ENCODE data around the gene FAM107B.
"Not testable (repeated sequence)": the region's sequence is repeated elsewhere in the genome, so short reads cannot be mapped to it uniquely, and the experiment has no call there.

Gene FAM107B

DNA sequence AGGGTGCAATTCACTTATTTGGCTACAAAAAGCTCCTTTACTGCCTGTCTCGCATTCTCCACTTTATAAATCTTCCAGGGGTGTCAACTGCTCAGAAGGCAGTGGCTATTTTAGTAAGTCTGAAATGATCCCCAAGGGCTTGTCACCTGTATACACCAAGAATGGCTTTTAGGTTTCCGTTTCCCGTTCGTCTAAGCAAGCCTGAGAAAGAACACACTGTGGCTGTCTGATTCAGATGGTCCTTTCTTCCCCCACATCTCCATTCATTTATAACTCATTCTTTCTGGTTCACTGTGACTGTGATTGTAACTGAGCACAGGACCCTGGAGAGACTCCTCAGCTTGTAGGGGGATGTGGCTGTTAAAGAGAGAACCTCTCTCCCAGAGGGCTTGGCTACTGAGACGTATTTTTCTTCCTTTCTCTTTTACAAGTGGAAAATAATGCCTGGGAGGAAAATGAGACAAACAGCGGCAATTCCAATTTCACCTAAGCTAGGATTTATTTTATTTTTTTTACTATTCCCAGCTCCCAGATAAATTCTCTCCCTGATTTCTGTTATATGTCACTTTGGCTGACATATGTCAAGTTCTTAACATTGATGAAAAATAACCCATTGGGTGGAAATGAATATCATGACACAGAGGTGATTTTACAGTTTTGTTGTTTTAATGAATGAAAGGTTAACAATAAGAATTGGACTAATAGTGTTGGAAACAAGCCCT is 129.3 kb downstream of the FAM107B start:
- Histone ChIP-seq H3K9ac (ENCODE audit: low read depth in 1 of 2, low read length in 2 of 2) (no peak overlapping the region), H3K27me3 (ENCODE audit: control insufficient read depth in 1 of 2, insufficient read depth in 2 of 2, low read length in 2 of 2) (no peaks in the 10 kb centered on the region), H3K9me3 (ENCODE audit: control insufficient read depth in 1 of 2, low read length in 2 of 2) (no peaks in the 10 kb centered on the region), H3K4me3 (ENCODE audit: low read depth in 1 of 2, low read length in 2 of 2) (no peak overlapping the region), H3K4me1 (ENCODE audit: control insufficient read depth in 1 of 2, insufficient read depth in 2 of 2, low read length in 2 of 2) (peaks cover 15 to 17% of the 10 kb centered on the region in 2 donors), H3K36me3 (ENCODE audit: control insufficient read depth in 1 of 2, insufficient read depth in 2 of 2, low read length in 2 of 2) (no peaks in the 10 kb centered on the region), H3K27ac (ENCODE audit: low read depth, low read length) (no peak overlapping the region)

DNA sequence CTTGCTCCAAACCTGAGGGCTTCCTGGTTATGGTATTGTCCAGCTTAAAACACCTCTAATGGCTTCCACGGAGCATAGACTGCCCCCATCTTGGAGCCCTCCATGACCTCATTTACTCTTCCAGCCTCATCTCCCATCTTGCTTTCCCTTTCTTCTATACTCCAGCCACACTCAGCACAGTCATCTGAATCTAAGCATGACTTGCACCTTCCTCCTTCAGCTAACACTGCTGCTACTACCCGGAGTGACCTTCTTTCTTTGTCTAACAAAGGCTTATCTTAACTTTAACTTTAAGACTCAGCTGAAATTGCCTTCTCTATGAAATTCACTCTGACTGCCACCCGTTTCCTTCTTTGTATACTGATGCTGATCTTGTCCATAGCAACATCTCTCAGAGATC is 135.1 kb downstream of the FAM107B start:
- Histone ChIP-seq H3K4me1 (ENCODE audit: control insufficient read depth in 1 of 2, insufficient read depth in 2 of 2, low read length in 2 of 2) (no peaks in the 10 kb centered on the region), H3K36me3 (ENCODE audit: control insufficient read depth in 1 of 2, insufficient read depth in 2 of 2, low read length in 2 of 2) (no peaks in the 10 kb centered on the region), H3K4me3 (ENCODE audit: low read depth in 1 of 2, low read length in 2 of 2) (no peak overlapping the region), H3K9me3 (ENCODE audit: control insufficient read depth in 1 of 2, low read length in 2 of 2) (no peaks in the 10 kb centered on the region), H3K27me3 (ENCODE audit: control insufficient read depth in 1 of 2, insufficient read depth in 2 of 2, low read length in 2 of 2) (no peaks in the 10 kb centered on the region), H3K27ac (ENCODE audit: low read depth, low read length) (no peak overlapping the region), H3K9ac (ENCODE audit: low read depth in 1 of 2, low read length in 2 of 2) (no peak overlapping the region)

DNA sequence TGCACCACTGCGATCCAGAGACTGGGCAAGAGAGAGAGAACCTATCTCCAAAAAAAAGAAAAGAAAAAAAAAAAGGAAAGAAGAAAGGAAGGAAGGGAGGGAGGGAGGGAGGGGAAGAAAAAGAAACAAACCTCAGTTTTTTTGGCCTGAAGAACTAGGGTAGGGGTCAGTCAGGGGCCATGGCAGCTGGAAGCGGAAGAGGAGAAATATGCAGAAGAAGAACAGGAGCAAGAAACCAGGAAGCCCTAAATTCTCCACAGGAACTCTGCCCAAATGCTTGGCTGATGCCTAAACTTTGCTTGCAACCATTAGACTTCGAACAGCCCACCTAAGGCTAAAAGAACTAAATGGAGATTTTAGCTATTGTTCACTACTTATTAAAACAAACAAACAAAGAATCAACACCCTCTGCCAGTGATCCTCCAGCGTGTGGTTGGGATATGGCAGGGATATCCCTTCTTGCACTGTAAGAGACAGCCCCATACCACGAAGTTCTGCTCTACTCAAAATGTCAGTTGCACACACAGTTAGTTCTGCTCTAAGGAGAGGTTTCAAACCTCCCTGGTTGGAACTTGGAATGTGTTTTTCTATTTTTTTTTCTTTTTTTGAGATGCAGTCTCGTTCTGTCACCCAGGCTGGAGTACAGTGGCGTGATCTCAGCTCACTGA is 139.5 kb downstream of the FAM107B start:
- Histone ChIP-seq H3K9me3 (ENCODE audit: control insufficient read depth in 1 of 2, low read length in 2 of 2) (no peaks in the 10 kb centered on the region), H3K4me1 (ENCODE audit: control insufficient read depth in 1 of 2, insufficient read depth in 2 of 2, low read length in 2 of 2) (no peaks in the 10 kb centered on the region), H3K36me3 (ENCODE audit: control insufficient read depth in 1 of 2, insufficient read depth in 2 of 2, low read length in 2 of 2) (no peaks in the 10 kb centered on the region), H3K9ac (ENCODE audit: low read depth in 1 of 2, low read length in 2 of 2) (no peak overlapping the region), H3K4me3 (ENCODE audit: low read depth in 1 of 2, low read length in 2 of 2) (no peak overlapping the region), H3K27me3 (ENCODE audit: control insufficient read depth in 1 of 2, insufficient read depth in 2 of 2, low read length in 2 of 2) (no peaks in the 10 kb centered on the region), H3K27ac (ENCODE audit: low read depth, low read length) (no peak overlapping the region)

DNA sequence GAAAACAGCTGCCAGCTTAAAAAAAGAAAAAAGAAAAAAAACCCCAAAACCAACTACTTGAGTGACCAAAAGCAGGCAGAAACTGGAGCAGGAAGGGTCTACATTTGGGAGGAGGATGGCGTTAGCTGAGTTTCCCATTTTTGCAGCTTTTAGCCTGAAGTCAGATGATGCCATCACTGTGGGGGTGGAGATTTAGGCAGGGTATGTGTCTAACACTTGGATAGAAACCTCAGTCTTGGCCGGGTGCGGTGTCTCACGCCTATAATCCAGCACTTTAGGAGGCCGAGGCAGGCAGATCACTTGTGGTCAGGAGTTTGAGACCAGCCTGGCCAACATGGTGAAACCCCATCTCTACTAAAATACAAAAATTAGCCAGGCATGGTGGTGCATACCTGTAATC is 140.1 kb downstream of the FAM107B start:
- not testable (repeated sequence) for H3K9ac ChIP-seq (ENCODE audit: low read depth in 1 of 2, low read length in 2 of 2); H3K27me3 ChIP-seq (ENCODE audit: control insufficient read depth in 1 of 2, insufficient read depth in 2 of 2, low read length in 2 of 2); H3K36me3 ChIP-seq (ENCODE audit: control insufficient read depth in 1 of 2, insufficient read depth in 2 of 2, low read length in 2 of 2)

DNA sequence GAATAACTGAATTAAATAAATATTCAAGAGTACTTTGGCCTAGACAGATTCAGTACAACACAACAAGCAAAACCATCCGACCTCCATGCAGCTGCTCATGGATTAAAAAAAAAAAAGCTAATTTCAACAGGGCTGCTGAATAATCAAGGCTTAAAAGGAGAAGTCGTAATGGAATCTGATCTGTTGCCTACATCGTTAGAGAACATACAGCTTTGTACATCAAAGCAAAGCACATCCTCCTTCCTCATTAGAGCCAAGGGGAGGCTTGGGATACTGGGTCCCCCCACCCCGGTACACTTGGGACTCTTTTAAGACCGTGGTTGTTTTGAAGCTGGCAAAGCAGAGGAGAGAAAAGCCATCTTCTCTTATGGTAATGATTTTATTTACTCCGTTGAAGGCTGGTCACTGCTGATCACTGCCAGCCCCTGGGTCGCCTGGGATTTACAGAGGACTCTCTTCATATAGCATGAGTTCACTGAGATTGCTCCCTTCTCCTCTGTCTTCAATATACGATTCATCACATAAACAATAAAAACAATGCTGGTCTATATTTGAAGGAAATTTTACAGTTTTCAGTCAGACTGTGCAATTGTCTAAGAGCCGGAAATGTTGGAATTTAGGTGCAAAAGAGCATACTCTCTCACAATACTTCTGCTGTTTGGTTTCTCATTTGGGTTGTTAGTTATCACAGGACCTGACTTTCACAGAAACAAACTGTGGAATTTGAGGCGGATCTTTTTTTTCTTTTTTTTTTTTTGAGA is 148.8 kb downstream of the FAM107B start:
- Histone ChIP-seq H3K9ac (ENCODE audit: low read depth in 1 of 2, low read length in 2 of 2) (no peak overlapping the region), H3K4me3 (ENCODE audit: low read depth in 1 of 2, low read length in 2 of 2) (no peak overlapping the region), H3K27ac (ENCODE audit: low read depth, low read length) (peak overlapping the region; percentile 8)

More for the DNA sequence above, 140.1 kb downstream of the FAM107B start:
- not testable (repeated sequence) for H3K4me1 ChIP-seq (ENCODE audit: control insufficient read depth in 1 of 2, insufficient read depth in 2 of 2, low read length in 2 of 2); H3K9me3 ChIP-seq (ENCODE audit: control insufficient read depth in 1 of 2, low read length in 2 of 2); H3K4me3 ChIP-seq (ENCODE audit: low read depth in 1 of 2, low read length in 2 of 2); H3K27ac ChIP-seq (ENCODE audit: low read depth, low read length)

DNA sequence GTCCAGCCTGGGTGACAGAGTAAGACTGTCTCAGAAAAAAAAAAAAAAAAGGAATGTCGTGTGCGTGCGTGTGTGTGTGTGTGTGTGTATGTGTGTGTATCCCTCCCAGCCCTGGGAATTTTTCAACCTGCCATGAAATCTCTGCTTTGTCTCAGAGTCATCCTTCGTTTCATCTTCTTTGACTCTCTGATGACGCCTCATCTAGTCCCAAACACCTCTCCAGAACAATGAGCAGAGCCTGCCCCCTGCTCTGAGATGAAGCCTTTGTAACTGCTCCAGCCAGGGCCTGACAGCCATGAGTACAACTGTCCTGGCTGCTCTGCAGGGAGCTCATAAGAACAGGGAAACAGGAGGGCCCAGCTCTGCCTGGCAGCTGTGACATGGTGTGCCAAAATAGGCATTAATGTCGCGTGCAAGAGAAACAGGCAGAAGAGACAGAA is 149.5 kb downstream of the FAM107B start:
- Histone ChIP-seq H3K9ac (ENCODE audit: low read depth in 1 of 2, low read length in 2 of 2) (no peak overlapping the region), H3K27ac (ENCODE audit: low read depth, low read length) (no peak overlapping the region), H3K4me1 (ENCODE audit: control insufficient read depth in 1 of 2, insufficient read depth in 2 of 2, low read length in 2 of 2) (peaks cover 0 to 9% of the 10 kb centered on the region in 2 donors), H3K4me3 (ENCODE audit: low read depth in 1 of 2, low read length in 2 of 2) (no peak overlapping the region), H3K27me3 (ENCODE audit: control insufficient read depth in 1 of 2, insufficient read depth in 2 of 2, low read length in 2 of 2) (no peaks in the 10 kb centered on the region), H3K36me3 (ENCODE audit: control insufficient read depth in 1 of 2, insufficient read depth in 2 of 2, low read length in 2 of 2) (no peaks in the 10 kb centered on the region), H3K9me3 (ENCODE audit: control insufficient read depth in 1 of 2, low read length in 2 of 2) (no peaks in the 10 kb centered on the region)

More for the DNA sequence above, 148.8 kb downstream of the FAM107B start:
- Histone ChIP-seq H3K36me3 (ENCODE audit: control insufficient read depth in 1 of 2, insufficient read depth in 2 of 2, low read length in 2 of 2) (no peaks in the 10 kb centered on the region), H3K27me3 (ENCODE audit: control insufficient read depth in 1 of 2, insufficient read depth in 2 of 2, low read length in 2 of 2) (no peaks in the 10 kb centered on the region), H3K9me3 (ENCODE audit: control insufficient read depth in 1 of 2, low read length in 2 of 2) (no peaks in the 10 kb centered on the region), H3K4me1 (ENCODE audit: control insufficient read depth in 1 of 2, insufficient read depth in 2 of 2, low read length in 2 of 2) (peaks cover 0 to 9% of the 10 kb centered on the region in 2 donors)

DNA sequence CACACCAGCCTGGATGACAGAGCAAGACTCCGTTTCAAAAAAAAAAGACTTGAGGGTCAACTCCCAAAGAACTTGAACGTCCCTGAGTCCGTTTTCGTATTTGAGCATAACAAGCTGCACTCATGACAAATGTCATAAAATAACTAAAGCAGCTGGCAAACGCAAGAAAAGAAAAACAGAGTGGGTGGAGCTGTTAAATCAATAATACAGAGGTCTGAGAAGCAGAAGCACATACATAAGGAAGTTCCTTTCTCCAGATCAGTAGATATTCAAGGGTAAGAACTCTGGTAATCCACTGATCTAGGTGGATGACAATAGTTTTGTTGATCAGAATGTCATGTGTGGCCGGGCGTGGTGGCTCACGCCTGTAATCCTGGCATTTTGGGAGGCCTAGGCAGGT is 150.1 kb downstream of the FAM107B start:
- Histone ChIP-seq H3K27ac (ENCODE audit: low read depth, low read length) (no peak overlapping the region), H3K9me3 (ENCODE audit: control insufficient read depth in 1 of 2, low read length in 2 of 2) (no peaks in the 10 kb centered on the region), H3K9ac (ENCODE audit: low read depth in 1 of 2, low read length in 2 of 2) (no peak overlapping the region), H3K27me3 (ENCODE audit: control insufficient read depth in 1 of 2, insufficient read depth in 2 of 2, low read length in 2 of 2) (no peaks in the 10 kb centered on the region), H3K4me1 (ENCODE audit: control insufficient read depth in 1 of 2, insufficient read depth in 2 of 2, low read length in 2 of 2) (peaks cover 0 to 9% of the 10 kb centered on the region in 2 donors), H3K36me3 (ENCODE audit: control insufficient read depth in 1 of 2, insufficient read depth in 2 of 2, low read length in 2 of 2) (no peaks in the 10 kb centered on the region), H3K4me3 (ENCODE audit: low read depth in 1 of 2, low read length in 2 of 2) (no peak overlapping the region)

DNA sequence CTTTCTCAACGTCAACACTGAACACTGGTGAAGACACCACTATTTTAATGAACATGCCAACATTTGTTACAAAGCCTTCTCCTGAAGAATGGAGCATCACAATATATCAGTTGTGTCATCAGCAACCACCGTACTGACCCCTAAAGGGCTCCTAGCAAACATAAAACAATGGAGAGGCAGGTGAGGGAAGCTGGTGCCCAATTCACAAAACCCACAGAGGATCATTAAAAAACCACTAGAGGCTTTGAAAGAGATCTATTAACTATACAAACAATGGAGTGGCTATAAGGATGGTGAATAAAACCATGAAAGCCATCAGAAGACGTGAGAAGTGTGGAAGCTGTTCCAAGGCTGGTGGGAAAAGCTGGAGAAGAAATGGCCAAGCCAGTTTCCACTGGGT is 150.8 kb downstream of the FAM107B start:
- Histone ChIP-seq H3K4me1 (ENCODE audit: control insufficient read depth in 1 of 2, insufficient read depth in 2 of 2, low read length in 2 of 2) (peaks cover 0 to 9% of the 10 kb centered on the region in 2 donors), H3K27me3 (ENCODE audit: control insufficient read depth in 1 of 2, insufficient read depth in 2 of 2, low read length in 2 of 2) (no peaks in the 10 kb centered on the region), H3K4me3 (ENCODE audit: low read depth in 1 of 2, low read length in 2 of 2) (no peak overlapping the region), H3K36me3 (ENCODE audit: control insufficient read depth in 1 of 2, insufficient read depth in 2 of 2, low read length in 2 of 2) (no peaks in the 10 kb centered on the region), H3K9ac (ENCODE audit: low read depth in 1 of 2, low read length in 2 of 2) (no peak overlapping the region), H3K9me3 (ENCODE audit: control insufficient read depth in 1 of 2, low read length in 2 of 2) (no peaks in the 10 kb centered on the region), H3K27ac (ENCODE audit: low read depth, low read length) (no peak overlapping the region)

DNA sequence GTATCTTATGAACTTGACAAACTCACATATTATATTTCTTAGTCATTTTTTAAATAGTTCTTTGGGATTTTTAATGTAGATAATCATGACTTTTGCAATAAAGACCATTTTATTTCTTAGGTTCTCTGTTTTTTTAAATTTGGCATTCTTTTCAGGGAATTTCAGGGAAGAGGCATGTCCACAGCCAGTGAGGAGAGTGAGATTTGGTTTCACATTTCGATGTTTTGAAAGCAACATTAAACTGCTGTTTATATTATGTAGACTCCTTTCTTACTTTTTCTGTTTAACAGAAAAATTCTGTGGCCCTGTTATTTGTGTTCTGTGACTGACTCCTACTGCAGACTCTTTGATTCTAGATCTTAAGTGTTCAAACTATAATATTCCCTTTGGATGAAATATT is 153.7 kb downstream of the FAM107B start:
- H3K4me3 ChIP-seq (ENCODE audit: low read depth in 1 of 2, low read length in 2 of 2): no peak overlapping the region
- H3K27me3 ChIP-seq (ENCODE audit: control insufficient read depth in 1 of 2, insufficient read depth in 2 of 2, low read length in 2 of 2): no peaks in the 10 kb centered on the region
- H3K9me3 ChIP-seq (ENCODE audit: control insufficient read depth in 1 of 2, low read length in 2 of 2): no peaks in the 10 kb centered on the region
- H3K9ac ChIP-seq (ENCODE audit: low read depth in 1 of 2, low read length in 2 of 2): no peak overlapping the region
- no peaks in the 10 kb centered on the region for H3K36me3 ChIP-seq (ENCODE audit: control insufficient read depth in 1 of 2, insufficient read depth in 2 of 2, low read length in 2 of 2)
- H3K27ac ChIP-seq (ENCODE audit: low read depth, low read length): no peak overlapping the region
- H3K4me1 ChIP-seq (ENCODE audit: control insufficient read depth in 1 of 2, insufficient read depth in 2 of 2, low read length in 2 of 2): peaks cover 5 to 9% of the 10 kb centered on the region in 2 donors

DNA sequence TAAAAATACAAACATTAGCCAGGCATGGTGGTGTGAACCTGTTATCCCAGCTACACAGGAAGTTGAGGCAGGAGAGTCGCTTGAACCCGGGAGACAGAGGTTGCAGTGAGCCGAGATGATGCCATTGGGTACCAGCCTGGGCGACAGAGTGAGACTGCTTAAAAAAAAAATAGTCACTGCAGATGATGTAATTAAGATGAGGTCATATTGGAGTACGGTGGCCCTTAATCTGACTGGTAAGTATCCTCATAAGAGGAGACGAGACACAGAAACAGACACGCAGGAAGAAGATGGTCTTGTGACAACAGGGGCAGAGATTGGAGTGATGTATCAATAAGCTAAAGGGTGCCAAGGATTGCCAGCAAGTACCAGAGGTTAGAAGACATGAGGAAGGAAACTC is 156.0 kb downstream of the FAM107B start:
- Histone ChIP-seq H3K27ac (ENCODE audit: low read depth, low read length) (no peak overlapping the region), H3K4me1 (ENCODE audit: control insufficient read depth in 1 of 2, insufficient read depth in 2 of 2, low read length in 2 of 2) (peaks cover 3 to 5% of the 10 kb centered on the region in 2 donors), H3K36me3 (ENCODE audit: control insufficient read depth in 1 of 2, insufficient read depth in 2 of 2, low read length in 2 of 2) (no peaks in the 10 kb centered on the region), H3K27me3 (ENCODE audit: control insufficient read depth in 1 of 2, insufficient read depth in 2 of 2, low read length in 2 of 2) (no peaks in the 10 kb centered on the region), H3K9ac (ENCODE audit: low read depth in 1 of 2, low read length in 2 of 2) (no peak overlapping the region), H3K9me3 (ENCODE audit: control insufficient read depth in 1 of 2, low read length in 2 of 2) (no peaks in the 10 kb centered on the region), H3K4me3 (ENCODE audit: low read depth in 1 of 2, low read length in 2 of 2) (no peak overlapping the region)

All from duodenal mucosa (tissue), 2 donors.